ENCODE results near the gene LSM14B.

Gene LSM14B

GRCh38 chr20:62160876-62161275, 38.6 kb downstream of the LSM14B start:
- DNase-seq (ENCODE audit: low read depth): no peak
- peaks cover 34% of the 10 kb centered on the region for H3K36me3 ChIP-seq (ENCODE audit: control insufficient read depth, insufficient read depth, low read length, severe bottlenecking)
- H3K9me3 ChIP-seq (ENCODE audit: control insufficient read depth, low read length): no peaks in the 10 kb centered on the region
- peaks cover 2% of the 10 kb centered on the region for H3K4me1 ChIP-seq (ENCODE audit: control insufficient read depth, insufficient read depth, low read length)
- H3K27me3 ChIP-seq (replicated peaks; ENCODE audit: control insufficient read depth, insufficient read depth, low read length): no peaks in the 10 kb centered on the region
- H3K4me3 ChIP-seq (ENCODE audit: low read length): no peak overlapping the region
- no peak overlapping the region for H3K9ac ChIP-seq (ENCODE audit: low read length)

GRCh38 chr20:62161347-62161746, 39.1 kb downstream of the LSM14B start:
- Histone ChIP-seq H3K27me3 (replicated peaks; ENCODE audit: control insufficient read depth, insufficient read depth, low read length) (no peaks in the 10 kb centered on the region), H3K36me3 (ENCODE audit: control insufficient read depth, insufficient read depth, low read length, severe bottlenecking) (peaks cover 34% of the 10 kb centered on the region), H3K9ac (ENCODE audit: low read length) (no peak overlapping the region), H3K4me1 (ENCODE audit: control insufficient read depth, insufficient read depth, low read length) (peaks cover 7% of the 10 kb centered on the region), H3K4me3 (ENCODE audit: low read length) (no peak overlapping the region), H3K9me3 (ENCODE audit: control insufficient read depth, low read length) (no peaks in the 10 kb centered on the region)
- DNase-seq (ENCODE audit: low read depth): no peak

GRCh38 chr20:62162765-62163484, 40.6 kb downstream of the LSM14B start:
- DNase-seq (ENCODE audit: low read depth): no peak
- Histone ChIP-seq H3K4me3 (ENCODE audit: low read length) (no peak overlapping the region), H3K4me1 (ENCODE audit: control insufficient read depth, insufficient read depth, low read length) (peaks cover 8% of the 10 kb centered on the region), H3K36me3 (ENCODE audit: control insufficient read depth, insufficient read depth, low read length, severe bottlenecking) (peaks cover 34% of the 10 kb centered on the region), H3K9me3 (ENCODE audit: control insufficient read depth, low read length) (no peaks in the 10 kb centered on the region), H3K9ac (ENCODE audit: low read length) (no peak overlapping the region), H3K27me3 (replicated peaks; ENCODE audit: control insufficient read depth, insufficient read depth, low read length) (no peaks in the 10 kb centered on the region)

GRCh38 chr20:62163485-62163865, 41.2 kb downstream of the LSM14B start:
- no peak overlapping the region for H3K9ac ChIP-seq (ENCODE audit: low read length)
- no peak overlapping the region for H3K4me3 ChIP-seq (ENCODE audit: low read length)
- H3K4me1 ChIP-seq (ENCODE audit: control insufficient read depth, insufficient read depth, low read length): peaks cover 8% of the 10 kb centered on the region
- DNase-seq (ENCODE audit: low read depth): no peak
- H3K9me3 ChIP-seq (ENCODE audit: control insufficient read depth, low read length): no peaks in the 10 kb centered on the region
- H3K27me3 ChIP-seq (replicated peaks; ENCODE audit: control insufficient read depth, insufficient read depth, low read length): no peaks in the 10 kb centered on the region
- H3K36me3 ChIP-seq (ENCODE audit: control insufficient read depth, insufficient read depth, low read length, severe bottlenecking): peaks cover 40% of the 10 kb centered on the region

GRCh38 chr20:62163986-62164762, 41.9 kb downstream of the LSM14B start:
- H3K4me3 ChIP-seq (ENCODE audit: low read length): no peak overlapping the region
- no peaks in the 10 kb centered on the region for H3K27me3 ChIP-seq (replicated peaks; ENCODE audit: control insufficient read depth, insufficient read depth, low read length)
- H3K4me1 ChIP-seq (ENCODE audit: control insufficient read depth, insufficient read depth, low read length): peaks cover 8% of the 10 kb centered on the region
- H3K9me3 ChIP-seq (ENCODE audit: control insufficient read depth, low read length): no peaks in the 10 kb centered on the region
- peaks cover 46% of the 10 kb centered on the region for H3K36me3 ChIP-seq (ENCODE audit: control insufficient read depth, insufficient read depth, low read length, severe bottlenecking)
- no peak for DNase-seq (ENCODE audit: low read depth)
- H3K9ac ChIP-seq (ENCODE audit: low read length): no peak overlapping the region

- Histone ChIP-seq H3K27me3 (replicated peaks; ENCODE audit: control insufficient read depth, insufficient read depth, low read length) (no peaks in the 10 kb centered on the region), H3K4me1 (ENCODE audit: control insufficient read depth, insufficient read depth, low read length) (peaks cover 8% of the 10 kb centered on the region), H3K9ac (ENCODE audit: low read length) (no peak overlapping the region), H3K9me3 (ENCODE audit: control insufficient read depth, low read length) (no peaks in the 10 kb centered on the region), H3K36me3 (ENCODE audit: control insufficient read depth, insufficient read depth, low read length, severe bottlenecking) (peaks cover 53% of the 10 kb centered on the region), H3K4me3 (ENCODE audit: low read length) (no peak overlapping the region)
- DNase-seq (ENCODE audit: low read depth): no peak
Measured at GRCh38 chr20:62164879-62165761, 42.8 kb downstream of the LSM14B start.

GRCh38 chr20:62165762-62166399, 43.6 kb downstream of the LSM14B start:
- H3K9ac ChIP-seq (ENCODE audit: low read length): no peak overlapping the region
- DNase-seq (ENCODE audit: low read depth): no peak
- H3K4me3 ChIP-seq (ENCODE audit: low read length): no peak overlapping the region
- H3K9me3 ChIP-seq (ENCODE audit: control insufficient read depth, low read length): no peaks in the 10 kb centered on the region
- peaks cover 8% of the 10 kb centered on the region for H3K4me1 ChIP-seq (ENCODE audit: control insufficient read depth, insufficient read depth, low read length)
- no peaks in the 10 kb centered on the region for H3K27me3 ChIP-seq (replicated peaks; ENCODE audit: control insufficient read depth, insufficient read depth, low read length)
- peaks cover 49% of the 10 kb centered on the region for H3K36me3 ChIP-seq (ENCODE audit: control insufficient read depth, insufficient read depth, low read length, severe bottlenecking)

GRCh38 chr20:62167474-62167873, 45.2 kb downstream of the LSM14B start:
- Histone ChIP-seq H3K36me3 (ENCODE audit: control insufficient read depth, insufficient read depth, low read length, severe bottlenecking) (peaks cover 50% of the 10 kb centered on the region), H3K9me3 (ENCODE audit: control insufficient read depth, low read length) (no peaks in the 10 kb centered on the region)
- no peak for DNase-seq (ENCODE audit: low read depth)

GRCh38 chr20:62168061-62168460, 45.8 kb downstream of the LSM14B start:
- Histone ChIP-seq H3K36me3 (ENCODE audit: control insufficient read depth, insufficient read depth, low read length, severe bottlenecking) (peaks cover 47% of the 10 kb centered on the region), H3K9ac (ENCODE audit: low read length) (no peak overlapping the region), H3K4me1 (ENCODE audit: control insufficient read depth, insufficient read depth, low read length) (peaks cover 8% of the 10 kb centered on the region), H3K4me3 (ENCODE audit: low read length) (no peak overlapping the region), H3K9me3 (ENCODE audit: control insufficient read depth, low read length) (no peaks in the 10 kb centered on the region), H3K27me3 (replicated peaks; ENCODE audit: control insufficient read depth, insufficient read depth, low read length) (no peaks in the 10 kb centered on the region)
- DNase-seq (ENCODE audit: low read depth): no peak

More at GRCh38 chr20:62167474-62167873, 45.2 kb downstream of the LSM14B start:
- H3K27me3 ChIP-seq (replicated peaks; ENCODE audit: control insufficient read depth, insufficient read depth, low read length): no peaks in the 10 kb centered on the region
- H3K4me1 ChIP-seq (ENCODE audit: control insufficient read depth, insufficient read depth, low read length): peaks cover 8% of the 10 kb centered on the region
- H3K4me3 ChIP-seq (ENCODE audit: low read length): no peak overlapping the region
- no peak overlapping the region for H3K9ac ChIP-seq (ENCODE audit: low read length)

- peaks cover 44% of the 10 kb centered on the region for H3K36me3 ChIP-seq (ENCODE audit: control insufficient read depth, insufficient read depth, low read length, severe bottlenecking)
- H3K9me3 ChIP-seq (ENCODE audit: control insufficient read depth, low read length): no peaks in the 10 kb centered on the region
- peaks cover 8% of the 10 kb centered on the region for H3K4me1 ChIP-seq (ENCODE audit: control insufficient read depth, insufficient read depth, low read length)
- no peak for DNase-seq (ENCODE audit: low read depth)
- H3K27me3 ChIP-seq (replicated peaks; ENCODE audit: control insufficient read depth, insufficient read depth, low read length): no peaks in the 10 kb centered on the region
- no peak overlapping the region for H3K9ac ChIP-seq (ENCODE audit: low read length)
- H3K4me3 ChIP-seq (ENCODE audit: low read length): no peak overlapping the region
Measured at GRCh38 chr20:62168890-62169435, 46.7 kb downstream of the LSM14B start.

Measured in adipocyte (in vitro differentiated cells).